ENCODE measurements around the gene GPR152. TPM values are rescaled to one million over a fixed set of nuclear protein-coding genes. Genes with fewer than 3 reads are reported as not detected.
A peak's percentile ranks its signal among the peaks of the same experiment; 100 is the strongest.

GPR152 gene
- total RNA-seq, 2 experiments from 2014 or later, result not detected

DNA sequence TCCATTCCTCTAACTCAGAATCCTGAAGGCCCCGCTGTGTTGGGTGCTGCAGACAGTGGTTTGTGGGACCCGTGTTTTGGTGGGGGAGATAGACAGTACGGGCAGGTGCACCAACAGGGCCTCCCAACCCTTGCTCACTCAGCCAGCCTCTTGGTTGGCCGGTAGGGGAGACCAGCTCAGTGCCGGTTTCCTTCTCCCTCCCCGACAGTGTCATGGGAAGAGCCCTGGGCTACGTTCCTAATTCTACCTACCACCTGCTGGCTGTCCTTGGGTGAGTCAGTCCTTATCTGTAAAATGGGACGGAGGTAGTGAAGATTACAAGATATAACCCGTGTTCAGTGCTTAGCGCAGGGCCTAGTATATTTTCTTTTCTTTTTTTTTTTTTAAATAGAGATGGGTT is 10.7 kb upstream of the GPR152 start:
- no peak for DNase-seq (ENCODE audit: low spot score)
- H3K79me2 ChIP-seq (ENCODE audit: insufficient read depth, low read depth, low read length), result peaks cover 16% of the 10 kb centered on the region; the same call in 1 of the 2 replicates
- H4K20me1 ChIP-seq (ENCODE audit: insufficient read depth, low read length), result no peaks in the 10 kb centered on the region
- no peaks in the 10 kb centered on the region for H3K9me3 ChIP-seq (ENCODE audit: low read length)
- H3K4me1 ChIP-seq (ENCODE audit: insufficient read depth, low read length, poor library complexity, severe bottlenecking), result peaks cover 77% of the 10 kb centered on the region
- no peak for TF ChIP-seq EZH2phosphoT487 (IDR thresholded peaks at IDR 0.05; ENCODE audit: borderline replicate concordance, low read depth, low read length)
- no peak for TF ChIP-seq CTCF (conservative IDR thresholded peaks at IDR 0.05; ENCODE audit: low read length)
- H2AFZ ChIP-seq (ENCODE audit: low read length), result no peak overlapping the region
- BruUV-seq (replicated peaks), result no TSS peak
- no peak overlapping the region for H3K4me3 ChIP-seq (ENCODE audit: low read depth, low read length, poor library complexity, severe bottlenecking)
- POLR2A ChIA-PET, result interaction anchor here (0.7 kb wide), 1 partner anchor 11 kb away, joined by 4 read pairs; no protein-coding TSS in a partner anchor
- H3K36me3 ChIP-seq (ENCODE audit: insufficient read depth, low read length), result no peaks in the 10 kb centered on the region; the same call in 1 of the 2 replicates
- intact Hi-C loops (cut with micrococcal nuclease; ENCODE audit: unreplicated experiment), result no loop called here
- H3K4me2 ChIP-seq (ENCODE audit: low read length), result no peak overlapping the region
- CTCF ChIA-PET (ENCODE audit: unreplicated experiment), result no interaction called here
- H3K27ac ChIP-seq (ENCODE audit: low read depth, low read length, poor library complexity, severe bottlenecking), result no peak overlapping the region
- H3K9me2 ChIP-seq (ENCODE audit: insufficient read depth, low read length), result no peaks in the 10 kb centered on the region

GRCh38 chr11:67458266-67458665 is 5.7 kb upstream of the GPR152 start:
- H3K4me2 ChIP-seq (ENCODE audit: low read length), result peak overlapping the region; percentile 79
- H2AFZ ChIP-seq (ENCODE audit: low read length), result no peak overlapping the region
- no peaks in the 10 kb centered on the region for H3K79me2 ChIP-seq (ENCODE audit: insufficient read depth, low read depth, low read length)
- H3K4me3 ChIP-seq (ENCODE audit: low read depth, low read length, poor library complexity, severe bottlenecking), result no peak overlapping the region
- no peak for DNase-seq (ENCODE audit: low spot score)
- peak overlapping the region; percentile 97 for H3K27ac ChIP-seq (ENCODE audit: low read depth, low read length, poor library complexity, severe bottlenecking)
- H4K20me1 ChIP-seq (ENCODE audit: insufficient read depth, low read length), result no peaks in the 10 kb centered on the region
- no peak for TF ChIP-seq EZH2phosphoT487 (IDR thresholded peaks at IDR 0.05; ENCODE audit: borderline replicate concordance, low read depth, low read length)
- H3K36me3 ChIP-seq (ENCODE audit: insufficient read depth, low read length), result no peaks in the 10 kb centered on the region
- no TSS peak for BruUV-seq (replicated peaks)
- no peaks in the 10 kb centered on the region for H3K9me3 ChIP-seq (ENCODE audit: low read length)
- H3K4me1 ChIP-seq (ENCODE audit: insufficient read depth, low read length, poor library complexity, severe bottlenecking), result peaks cover 43% of the 10 kb centered on the region
- ChIA-PET POLR2A (interaction anchor here (1.1 to 5.3 kb wide), 4 partner anchors 9 to 21 kb away, joined by 7 to 38 read pairs (median 25); partner anchors contain the start of genes PTPRCAP and TMEM134), CTCF (ENCODE audit: unreplicated experiment) (no interaction called here)
- no peaks in the 10 kb centered on the region for H3K9me2 ChIP-seq (ENCODE audit: insufficient read depth, low read length)
- intact Hi-C loops (cut with micrococcal nuclease; ENCODE audit: unreplicated experiment), result loop anchor here (1.0 kb wide), 1 partner anchor 9 kb away; no protein-coding TSS in a partner anchor

DNA sequence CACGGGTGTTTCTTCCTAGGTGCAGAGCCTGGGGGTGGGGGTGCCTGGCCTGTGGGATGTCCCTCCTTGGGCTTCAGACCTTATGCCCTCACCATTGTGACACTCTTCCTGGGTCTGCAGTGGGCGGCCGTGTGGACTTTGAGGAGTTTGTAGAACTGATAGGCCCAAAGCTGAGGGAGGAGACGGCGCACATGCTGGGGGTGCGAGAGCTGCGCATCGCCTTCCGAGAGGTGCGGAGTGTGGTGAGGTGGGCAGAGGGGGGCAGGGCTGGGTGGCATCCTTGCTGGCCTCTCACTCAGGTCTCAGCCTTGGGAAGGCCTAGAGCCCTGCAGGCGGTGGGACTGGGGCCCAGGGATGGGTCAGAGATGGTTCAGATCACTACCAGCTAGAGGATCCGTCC is 4.9 kb upstream of the GPR152 start:
- Histone ChIP-seq H3K9me2 (ENCODE audit: insufficient read depth, low read length) (no peaks in the 10 kb centered on the region), H3K36me3 (ENCODE audit: insufficient read depth, low read length) (no peaks in the 10 kb centered on the region), H3K27ac (ENCODE audit: low read depth, low read length, poor library complexity, severe bottlenecking) (no peak overlapping the region), H2AFZ (ENCODE audit: low read length) (no peak overlapping the region), H4K20me1 (ENCODE audit: insufficient read depth, low read length) (no peaks in the 10 kb centered on the region), H3K9me3 (ENCODE audit: low read length) (no peaks in the 10 kb centered on the region), H3K4me1 (ENCODE audit: insufficient read depth, low read length, poor library complexity, severe bottlenecking) (peaks cover 43% of the 10 kb centered on the region), H3K4me3 (ENCODE audit: low read depth, low read length, poor library complexity, severe bottlenecking) (no peak overlapping the region), H3K4me2 (ENCODE audit: low read length) (no peak overlapping the region), H3K79me2 (ENCODE audit: insufficient read depth, low read depth, low read length) (no peaks in the 10 kb centered on the region)
- ChIA-PET CTCF (ENCODE audit: unreplicated experiment) (no interaction called here), POLR2A (interaction anchor here (2.0 to 5.3 kb wide), 3 partner anchors 9 to 20 kb away, joined by 13 to 38 read pairs (median 37); partner anchors contain the start of genes PTPRCAP and TMEM134)
- BruUV-seq (replicated peaks), result no TSS peak
- no peak for DNase-seq (ENCODE audit: low spot score)
- TF ChIP-seq CTCF (conservative IDR thresholded peaks at IDR 0.05; ENCODE audit: low read length) (no peak), EZH2phosphoT487 (IDR thresholded peaks at IDR 0.05; ENCODE audit: borderline replicate concordance, low read depth, low read length) (no peak)
- intact Hi-C loops (cut with micrococcal nuclease; ENCODE audit: unreplicated experiment), result no loop called here
